Measurements from ENCODE around the gene LRRC4C.
"Not testable (repeated sequence)": the region's sequence is repeated elsewhere in the genome, so short reads cannot be mapped to it uniquely, and the experiment has no call there.

Gene LRRC4C

DNA sequence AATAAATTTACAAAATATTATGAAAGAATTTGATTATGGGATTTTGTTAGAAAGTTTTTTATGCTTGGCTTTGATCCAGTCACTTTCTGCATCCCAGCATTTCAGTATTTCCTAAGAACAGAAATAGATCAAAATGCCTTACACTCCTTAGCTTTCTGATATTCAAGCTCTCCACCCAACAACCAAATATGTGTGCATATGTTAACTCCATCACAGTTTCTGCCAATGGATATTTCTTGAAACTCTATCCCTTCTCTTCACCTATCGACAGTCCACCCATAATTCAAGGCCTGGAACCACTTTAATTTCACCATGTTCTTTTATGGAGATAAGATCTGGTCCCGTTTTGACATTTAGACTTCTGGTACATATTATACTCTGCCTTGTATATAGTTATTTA, 565.0 kb downstream of the LRRC4C start:
- in situ Hi-C loops (cut with MboI; ENCODE audit: low sequenced_read_pairs) = no loop called here

DNA sequence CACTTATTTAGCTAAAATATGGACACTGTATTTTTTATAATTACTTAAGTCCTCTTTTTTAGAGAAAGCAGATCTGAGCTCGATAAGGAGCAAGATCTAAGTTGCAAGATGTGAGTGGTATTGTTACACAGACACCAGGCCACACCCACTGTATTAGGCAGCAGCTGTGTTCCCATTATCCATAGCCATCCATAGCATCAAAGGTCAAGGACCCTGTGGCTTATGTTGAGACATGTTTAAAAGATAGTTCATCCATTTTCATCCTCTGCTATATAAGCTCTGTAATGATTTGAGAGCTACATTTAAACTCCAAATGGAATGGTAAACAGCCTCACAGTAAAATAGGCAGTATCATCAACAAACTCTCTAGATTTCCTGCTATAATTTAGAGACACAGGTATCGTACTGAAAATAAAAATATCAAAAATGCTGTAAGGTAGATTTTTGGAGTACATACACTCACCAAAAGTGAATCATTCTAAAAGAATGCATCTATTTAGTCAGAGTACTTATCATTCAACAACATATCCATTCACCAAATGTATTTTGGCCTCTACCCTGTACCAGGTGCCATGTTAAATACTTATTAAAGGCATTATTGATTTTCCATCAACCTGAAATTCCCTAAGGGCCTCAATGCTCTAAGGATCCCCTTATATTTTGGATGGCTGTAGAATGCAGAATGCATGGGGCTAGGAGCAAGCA, 574.0 kb downstream of the LRRC4C start:
- in situ Hi-C loops (cut with MboI; ENCODE audit: low sequenced_read_pairs) = no loop called here

DNA sequence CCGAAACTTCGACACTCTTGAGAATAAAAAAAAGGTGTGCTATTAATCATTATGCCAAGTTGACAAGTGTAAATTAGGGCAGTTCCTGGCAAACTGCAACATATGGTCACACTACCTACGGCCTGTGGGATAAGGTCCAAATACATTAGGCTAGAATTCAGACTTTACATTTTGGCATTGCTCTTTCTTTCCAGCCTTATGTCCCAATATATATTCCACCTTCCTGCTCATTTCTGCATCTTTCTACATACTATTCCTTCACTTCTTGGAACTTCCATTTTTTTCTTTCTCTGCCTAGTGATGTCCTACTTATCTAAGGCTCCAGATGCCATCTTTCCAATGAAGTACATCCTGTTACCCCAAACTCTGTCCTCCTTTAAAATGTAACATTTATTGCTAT, 577.2 kb downstream of the LRRC4C start:
- in situ Hi-C loops (cut with MboI; ENCODE audit: low sequenced_read_pairs) = no loop called here

DNA sequence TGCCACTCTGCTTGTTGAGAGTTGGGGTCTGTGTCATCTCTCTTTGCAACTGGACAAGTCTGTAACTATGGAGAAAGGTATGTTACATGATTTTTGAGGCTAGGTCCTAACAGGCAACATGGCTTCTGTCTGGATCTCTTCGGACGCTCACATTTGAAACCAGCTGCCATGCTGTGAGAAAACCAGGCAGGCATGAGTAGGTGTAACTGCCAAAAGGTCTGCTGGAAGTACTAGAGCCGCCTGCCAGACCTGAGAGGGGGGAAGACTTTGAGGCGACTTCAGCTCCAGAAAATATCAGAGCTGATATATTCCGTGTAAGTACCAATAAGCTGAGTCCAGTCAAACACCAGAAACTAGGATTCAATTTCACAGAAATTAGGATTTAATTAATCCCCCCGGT, 579.5 kb downstream of the LRRC4C start:
- in situ Hi-C loops (cut with MboI; ENCODE audit: low sequenced_read_pairs) = no loop called here

DNA sequence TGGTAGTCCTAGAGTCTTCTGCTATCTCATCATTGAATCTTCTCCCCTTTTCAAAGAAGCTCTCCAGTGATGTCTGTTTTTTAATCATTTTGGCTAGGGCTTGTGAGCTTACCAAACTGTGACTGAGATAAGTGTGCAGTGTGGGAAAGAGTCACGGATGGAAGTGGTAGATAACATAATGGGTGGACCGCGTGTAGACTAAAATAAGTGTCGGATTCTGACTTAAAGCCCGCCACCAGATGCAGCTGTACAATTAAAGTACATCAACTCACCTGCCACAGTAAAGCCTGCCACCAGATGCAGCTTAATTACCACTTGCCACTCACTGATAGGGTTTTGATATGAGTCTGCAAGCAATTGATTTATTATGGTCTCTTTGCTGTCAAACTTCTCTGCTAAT, 581.5 kb downstream of the LRRC4C start:
- in situ Hi-C loops (cut with MboI; ENCODE audit: low sequenced_read_pairs) = no loop called here

DNA sequence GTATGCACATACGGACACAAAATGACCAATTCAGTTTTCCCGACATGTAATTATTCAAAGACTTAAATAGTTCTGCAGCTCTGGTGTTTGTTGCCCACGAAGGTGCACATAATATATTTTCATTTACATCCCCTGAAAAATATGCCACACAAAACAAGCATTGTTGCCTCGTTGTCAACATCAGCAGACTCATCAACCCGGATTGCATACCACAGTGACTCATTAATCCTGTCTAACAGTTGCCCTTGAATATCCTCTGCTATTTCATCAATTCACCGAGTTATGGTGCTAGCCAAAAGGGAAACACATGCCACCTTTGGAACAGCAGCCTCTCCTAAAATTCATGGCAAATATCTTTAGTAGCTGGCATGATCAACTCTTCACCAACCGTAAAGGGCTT, 582.2 kb downstream of the LRRC4C start:
- in situ Hi-C loops (cut with MboI; ENCODE audit: low sequenced_read_pairs) = no loop called here

DNA sequence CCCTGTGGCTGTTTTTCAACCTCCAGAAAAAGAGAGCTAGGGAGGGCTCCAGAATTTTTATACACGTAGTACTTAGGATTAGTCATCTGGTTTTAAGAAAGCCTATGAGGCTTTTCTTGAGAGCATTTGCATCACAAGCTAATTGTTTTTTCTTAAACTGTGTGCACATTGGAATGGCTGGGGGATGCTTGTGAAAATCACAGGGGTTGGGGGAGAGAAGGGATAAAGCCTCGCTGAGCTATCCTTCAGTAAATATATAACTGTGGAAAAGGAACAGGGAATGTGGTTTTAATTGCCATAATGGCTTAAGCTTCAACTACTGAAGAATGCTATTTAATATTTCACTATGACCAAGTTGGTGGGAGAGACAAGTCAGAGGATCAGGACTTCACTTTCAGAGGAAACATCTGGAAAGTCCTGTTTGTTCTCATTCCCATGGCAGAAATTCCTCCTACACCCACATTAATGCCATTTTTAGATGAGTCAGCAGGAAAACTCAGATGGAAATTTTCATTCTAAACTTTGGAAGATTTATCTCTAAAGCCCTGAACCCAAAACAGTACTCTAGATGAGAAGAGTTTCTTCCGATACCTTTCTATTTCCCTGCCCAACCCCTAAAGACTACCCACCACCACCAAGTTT, 591.3 kb downstream of the LRRC4C start:
- in situ Hi-C loops (cut with MboI; ENCODE audit: low sequenced_read_pairs) = no loop called here

DNA sequence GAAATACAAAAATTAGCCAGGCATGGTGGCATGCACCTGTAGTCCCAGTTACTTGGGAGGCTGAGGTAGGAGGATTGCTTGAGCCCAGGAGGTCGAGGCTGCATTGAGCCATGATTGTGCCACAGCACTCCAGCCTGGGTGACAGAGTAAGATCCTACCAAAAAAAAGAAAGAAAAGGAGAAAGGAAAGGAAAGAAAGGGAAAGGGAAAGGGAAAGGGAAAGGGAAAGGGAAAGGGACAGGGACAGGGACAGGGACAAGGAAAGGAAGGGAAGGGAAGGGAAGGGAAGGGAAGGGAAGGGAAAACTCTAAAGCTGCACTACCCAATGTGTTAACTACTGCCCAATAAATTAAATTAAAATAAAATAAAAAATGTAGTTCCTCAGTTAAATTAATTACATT, 601.7 kb downstream of the LRRC4C start:
- in situ Hi-C loops (cut with MboI; ENCODE audit: low sequenced_read_pairs) = not testable (repeated sequence)

DNA sequence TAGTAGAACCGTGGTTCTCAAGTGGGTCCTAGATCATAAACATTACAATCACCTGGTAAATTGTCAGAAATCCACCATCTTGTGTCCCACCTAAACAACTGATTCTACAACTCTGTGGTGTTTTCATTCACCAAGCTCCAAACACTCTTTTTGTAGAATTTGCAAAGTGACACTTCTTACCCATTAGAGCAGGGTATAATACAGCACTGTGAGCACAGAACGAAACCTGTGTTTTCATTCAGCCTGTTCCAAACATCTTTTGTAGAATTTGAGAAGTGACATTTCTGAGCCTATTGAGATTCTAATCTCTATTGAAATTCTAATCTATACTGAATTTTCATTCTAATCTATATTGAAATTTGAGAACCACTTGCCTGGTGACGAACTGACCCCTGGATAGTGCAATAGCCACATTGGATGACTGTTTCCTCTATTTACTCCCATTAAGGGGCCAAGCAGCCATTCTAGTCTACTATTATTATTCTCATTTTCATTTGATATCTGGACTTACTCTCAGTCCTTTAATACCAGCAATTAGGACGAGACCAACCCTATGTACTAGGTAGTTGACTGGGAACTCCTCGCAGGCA, 616.6 kb downstream of the LRRC4C start:
- in situ Hi-C loops (cut with MboI; ENCODE audit: low sequenced_read_pairs) = no loop called here

DNA sequence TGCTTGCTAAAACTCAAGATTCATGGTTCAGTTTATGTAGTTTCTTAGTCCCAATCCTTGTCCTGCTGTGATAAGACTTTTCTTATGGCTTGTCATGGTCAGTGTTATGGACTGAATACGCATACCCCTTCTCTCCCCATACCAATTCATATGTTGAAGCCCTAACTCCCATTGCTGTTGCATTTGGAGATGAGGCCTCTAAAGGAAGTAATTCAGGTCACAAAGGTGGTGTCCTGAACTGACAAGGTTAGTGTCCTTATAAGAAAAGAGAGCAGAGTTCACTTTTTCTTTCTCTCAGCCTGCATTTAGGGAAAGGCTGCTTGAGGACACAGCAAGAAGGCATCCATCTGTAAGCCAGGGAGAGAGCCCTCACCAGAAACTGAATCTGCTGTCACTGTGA, 618.2 kb downstream of the LRRC4C start:
- in situ Hi-C loops (cut with MboI; ENCODE audit: low sequenced_read_pairs) = no loop called here

DNA sequence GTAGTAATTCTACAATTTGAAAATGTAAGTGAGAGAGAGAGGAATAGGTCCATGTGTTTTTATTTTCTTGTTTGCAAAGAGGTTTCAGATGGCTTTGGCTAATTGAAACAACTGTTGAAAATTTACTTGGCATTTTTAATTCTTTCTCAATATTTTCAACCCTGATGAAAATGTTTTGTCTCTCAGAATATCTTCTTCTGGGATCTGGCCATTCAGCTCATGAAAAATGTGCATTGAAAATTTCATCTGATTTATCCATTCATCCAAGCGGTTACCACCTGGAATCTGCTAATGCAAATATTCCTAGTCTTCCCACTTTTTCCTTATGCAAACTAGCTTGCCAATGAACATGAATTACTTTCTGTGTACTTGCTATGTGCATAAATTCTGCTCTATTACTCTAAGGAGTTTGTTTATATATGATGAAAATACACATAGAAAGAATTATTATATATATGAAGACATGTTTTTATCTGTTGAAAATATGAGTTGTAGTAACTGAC, 621.2 kb downstream of the LRRC4C start:
- in situ Hi-C loops (cut with MboI; ENCODE audit: low sequenced_read_pairs) = no loop called here

DNA sequence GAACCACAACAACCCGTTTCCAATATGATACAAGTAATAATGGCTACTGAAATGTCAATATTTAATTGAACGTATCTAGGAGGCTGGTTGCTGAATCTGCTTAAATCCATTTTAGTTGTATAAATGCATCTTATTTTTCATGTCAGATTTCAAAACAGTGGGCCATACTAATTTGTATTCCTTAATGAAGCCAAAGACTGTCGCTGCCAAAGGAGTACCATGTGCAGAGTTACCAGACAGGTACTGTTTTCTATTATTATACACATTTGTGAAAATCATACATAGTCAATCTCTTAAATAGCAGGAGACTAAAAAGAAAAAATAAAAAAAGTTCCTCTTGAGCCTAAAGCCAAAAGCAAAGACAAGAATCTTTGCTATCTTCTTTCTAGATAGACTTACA, 632.3 kb downstream of the LRRC4C start:
- in situ Hi-C loops (cut with MboI; ENCODE audit: low sequenced_read_pairs) = no loop called here

DNA sequence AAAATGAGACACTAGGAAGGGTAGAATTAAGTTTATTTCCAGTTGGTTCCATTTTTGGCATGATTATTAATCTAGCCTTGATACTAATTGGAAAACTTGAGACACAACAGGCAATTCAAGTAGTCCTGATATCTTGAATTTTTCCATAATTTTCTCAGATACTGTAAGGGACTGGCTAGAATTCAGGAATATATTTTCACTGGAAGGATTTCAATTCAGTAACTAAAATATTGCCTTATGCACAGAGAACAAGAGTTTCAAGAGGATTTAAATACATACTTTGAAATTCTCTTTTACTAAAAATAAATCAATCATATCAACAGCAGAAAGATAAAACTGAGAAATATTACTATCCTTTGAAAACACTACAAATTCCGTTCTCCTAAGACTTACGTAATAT, 632.9 kb downstream of the LRRC4C start:
- in situ Hi-C loops (cut with MboI; ENCODE audit: low sequenced_read_pairs) = no loop called here

DNA sequence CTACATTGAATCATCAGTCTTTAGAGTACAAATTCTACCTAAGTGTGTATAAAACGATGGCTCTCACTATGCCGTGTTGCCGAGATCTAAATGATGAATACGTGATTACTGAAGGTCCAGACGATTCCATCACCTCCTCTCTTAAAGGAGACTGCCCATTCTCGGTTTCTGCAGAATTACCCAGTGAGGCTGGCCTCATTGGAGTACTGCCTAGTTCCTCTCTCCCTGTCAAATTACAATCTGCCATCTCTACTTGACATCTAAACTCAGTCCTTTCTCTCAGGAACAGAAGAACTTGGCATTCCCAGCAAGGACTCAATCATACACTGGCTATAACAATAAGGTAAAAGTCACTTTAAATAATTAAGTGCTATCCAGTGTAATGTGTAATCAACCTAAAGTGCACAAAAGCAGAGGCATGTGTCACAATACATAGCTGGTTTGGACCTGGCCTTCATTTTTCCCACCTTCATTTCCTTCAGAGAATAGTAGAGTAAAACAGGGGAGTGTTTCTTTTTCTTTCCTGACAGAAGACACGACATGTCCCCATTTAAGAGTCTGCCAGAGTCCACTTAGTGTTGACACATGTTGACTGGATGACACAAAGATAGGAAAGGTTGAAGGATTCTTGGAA, 634.1 kb downstream of the LRRC4C start:
- in situ Hi-C loops (cut with MboI; ENCODE audit: low sequenced_read_pairs) = no loop called here

DNA sequence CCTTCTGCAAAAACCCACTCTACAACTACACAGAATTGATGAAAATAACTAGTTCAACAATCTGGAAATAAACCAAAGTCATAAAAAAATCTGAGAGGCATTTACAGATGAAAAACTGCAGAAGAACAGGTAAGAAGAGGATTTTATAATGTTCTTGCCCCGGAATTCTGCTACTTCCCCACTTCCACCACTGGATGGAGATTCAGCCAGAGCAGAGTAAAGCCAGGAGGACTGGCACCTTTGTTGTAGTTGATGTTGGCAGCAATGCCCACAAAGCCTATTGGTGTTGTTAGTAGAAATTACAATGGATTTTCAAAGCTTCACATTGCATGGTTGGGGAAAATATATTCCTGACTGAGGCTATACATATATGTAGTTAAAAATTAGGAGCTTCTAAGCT, 640.2 kb downstream of the LRRC4C start:
- in situ Hi-C loops (cut with MboI; ENCODE audit: low sequenced_read_pairs) = no loop called here

DNA sequence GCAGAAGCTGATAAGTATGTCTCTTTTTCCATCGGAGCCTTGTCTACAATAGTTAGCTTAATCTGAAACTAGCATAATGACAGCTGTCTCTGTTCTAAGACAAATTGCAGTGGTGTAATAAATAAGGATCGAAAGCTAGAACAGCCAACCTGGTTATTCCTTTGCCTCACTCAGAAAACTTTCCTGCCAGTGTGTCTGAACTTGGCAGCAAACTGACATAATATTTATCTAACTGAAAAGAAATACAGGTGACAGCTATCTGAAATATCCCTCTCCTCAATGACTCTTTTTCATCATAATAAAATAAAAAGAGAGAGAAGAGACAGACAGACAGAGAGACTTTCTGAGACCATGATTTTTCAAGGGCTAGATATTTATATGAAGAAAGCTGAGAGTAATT, 642.5 kb downstream of the LRRC4C start:
- in situ Hi-C loops (cut with MboI; ENCODE audit: low sequenced_read_pairs) = no loop called here

DNA sequence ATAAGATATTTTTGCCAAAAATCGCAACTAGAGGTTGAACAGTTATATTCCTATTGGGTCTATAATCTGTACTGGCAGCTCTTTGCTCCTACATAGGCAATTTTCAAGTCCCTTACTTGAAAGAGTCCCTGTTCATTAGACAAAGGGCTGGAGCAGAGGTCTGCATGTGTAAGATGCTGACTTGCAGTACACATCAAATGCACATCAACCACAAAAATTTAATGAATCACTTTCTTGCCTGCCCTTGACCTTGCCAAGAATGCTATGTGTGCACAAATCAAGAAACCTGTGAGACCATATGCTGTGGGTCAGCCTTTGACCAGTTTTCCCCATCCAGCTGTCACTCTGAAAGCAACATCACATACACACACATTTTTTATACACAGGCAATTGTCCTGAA, 661.5 kb downstream of the LRRC4C start:
- in situ Hi-C loops (cut with MboI; ENCODE audit: low sequenced_read_pairs) = no loop called here

DNA sequence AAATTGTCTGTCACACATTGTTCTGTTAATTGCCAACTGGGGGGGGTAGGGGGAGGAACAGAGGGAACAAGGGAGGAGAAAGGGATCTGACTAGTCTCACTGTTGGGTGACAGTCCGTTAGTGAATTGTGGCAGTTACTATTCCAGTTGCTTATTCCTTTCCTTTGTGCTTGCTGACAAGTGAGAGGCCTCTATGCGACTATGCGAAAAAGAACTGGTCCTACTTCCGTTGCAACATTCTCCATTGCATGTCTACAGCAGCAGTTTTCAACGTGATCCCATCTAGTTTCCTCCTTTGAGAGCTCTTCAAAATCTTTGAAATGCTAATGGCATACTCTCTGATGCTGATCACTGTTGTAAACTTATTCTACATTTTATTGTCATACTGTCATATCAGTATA, 672.2 kb downstream of the LRRC4C start:
- in situ Hi-C loops (cut with MboI; ENCODE audit: low sequenced_read_pairs) = no loop called here

DNA sequence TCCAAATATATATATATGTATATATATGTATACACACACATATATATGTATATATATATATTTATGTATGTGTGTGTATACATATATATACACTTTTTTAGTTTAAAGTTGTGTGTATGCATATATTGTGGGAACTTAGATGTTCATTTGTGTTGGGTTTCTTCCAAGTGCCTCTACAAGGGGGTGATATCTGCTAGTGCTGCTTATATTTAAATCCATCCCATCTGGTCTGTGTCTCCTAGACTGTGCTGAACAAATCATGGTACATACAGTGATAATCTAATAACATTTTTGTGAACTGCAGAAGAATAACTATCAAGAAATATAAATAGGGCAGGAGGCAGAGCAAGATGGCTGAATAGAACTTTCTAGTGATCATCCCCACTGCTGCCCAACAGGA, 696.4 kb downstream of the LRRC4C start:
- in situ Hi-C loops (cut with MboI; ENCODE audit: low sequenced_read_pairs) = no loop called here

DNA sequence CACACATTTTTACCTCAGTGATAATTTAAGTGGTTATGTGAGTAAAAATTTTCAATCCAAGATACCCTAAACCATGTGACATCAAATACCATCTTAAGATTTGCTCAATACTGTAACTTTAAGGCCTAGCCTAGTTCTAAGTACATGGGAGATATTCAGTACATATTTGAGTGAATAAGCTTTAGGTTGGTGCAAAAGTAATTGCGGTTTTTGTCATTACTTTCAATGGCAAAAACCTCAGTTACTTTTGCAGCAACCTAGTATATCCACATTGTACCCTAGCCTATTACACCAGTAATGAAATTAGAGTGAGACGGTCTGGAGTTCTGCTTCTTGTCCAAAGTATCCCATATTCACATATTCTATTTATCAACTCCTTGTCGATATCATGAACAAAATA, 700.1 kb downstream of the LRRC4C start:
- in situ Hi-C loops (cut with MboI; ENCODE audit: low sequenced_read_pairs) = no loop called here

DNA sequence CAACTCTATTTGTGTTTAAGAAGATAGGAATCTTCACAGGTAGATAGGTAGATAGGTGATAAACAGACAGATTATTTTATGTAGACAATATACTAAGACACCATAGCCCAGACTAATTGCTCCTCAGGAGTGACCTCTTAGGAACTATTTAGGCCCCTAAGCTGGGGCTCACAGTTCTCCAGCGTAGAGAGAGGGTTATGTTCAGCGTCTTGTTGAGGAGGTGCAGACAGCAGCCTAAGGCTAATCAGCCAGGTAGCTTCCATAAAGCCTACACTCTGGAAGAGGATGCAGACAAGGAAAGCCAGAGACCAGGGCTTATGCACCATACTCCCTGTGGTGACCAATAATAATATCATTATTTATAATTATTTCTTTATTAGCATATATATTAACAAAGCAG, 705.2 kb downstream of the LRRC4C start:
- in situ Hi-C loops (cut with MboI; ENCODE audit: low sequenced_read_pairs) = no loop called here

DNA sequence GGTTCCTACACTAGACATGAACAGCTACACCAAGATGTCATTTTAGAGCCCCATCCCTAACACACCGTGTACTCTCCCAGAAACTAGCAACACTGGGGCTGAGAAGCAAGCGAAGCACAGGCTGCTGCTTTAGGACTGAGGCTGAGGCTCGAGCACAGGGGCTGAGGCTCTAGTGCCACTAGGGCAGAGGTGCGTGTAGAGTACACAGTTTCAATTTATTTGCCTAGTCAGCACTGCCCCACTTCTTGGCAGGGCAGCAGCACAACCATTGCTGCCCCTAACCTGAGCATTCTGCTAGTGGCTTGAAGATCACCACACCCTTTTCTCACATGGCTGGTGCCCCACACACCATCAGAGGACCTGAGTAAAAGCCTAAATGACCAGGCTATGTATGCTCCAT, 713.2 kb downstream of the LRRC4C start:
- in situ Hi-C loops (cut with MboI; ENCODE audit: low sequenced_read_pairs) = no loop called here

Measured in hTERT RPE-1 (cell line).